HG02571 (cell line): ENCODE data around the gene ZFAND3.

ENCODE experiments used
- ATAC-seq: cut with Tn5 transposase; IDR thresholded peaks from one replicate; pipeline ENCODE4 v1.9.1; 2021; ENCODE audit warnings: mild to moderate bottlenecking, moderate library complexity; ENCODE audit not compliant: unreplicated experiment

ZFAND3 gene

DNA sequence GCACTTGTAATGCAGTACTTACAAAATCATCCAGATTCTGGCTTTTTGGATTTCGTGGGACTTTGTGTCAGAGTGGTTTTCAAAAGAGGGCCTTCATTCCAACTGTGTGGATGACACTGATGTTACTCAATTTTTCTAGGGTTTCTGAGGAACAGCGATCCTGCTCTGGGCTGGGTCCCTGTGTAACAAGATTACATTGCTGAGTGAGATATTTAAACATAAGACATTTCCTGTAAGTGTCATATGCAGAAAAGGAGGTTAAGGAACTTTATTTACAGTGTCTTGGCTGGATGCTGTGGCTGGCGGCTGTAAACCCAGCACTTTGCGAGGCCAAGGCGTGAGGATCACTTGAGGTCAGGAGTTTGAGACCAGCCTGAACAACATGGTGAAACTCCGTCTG is 6.7 kb downstream of the ZFAND3 start:
- no peak for ATAC-seq

DNA sequence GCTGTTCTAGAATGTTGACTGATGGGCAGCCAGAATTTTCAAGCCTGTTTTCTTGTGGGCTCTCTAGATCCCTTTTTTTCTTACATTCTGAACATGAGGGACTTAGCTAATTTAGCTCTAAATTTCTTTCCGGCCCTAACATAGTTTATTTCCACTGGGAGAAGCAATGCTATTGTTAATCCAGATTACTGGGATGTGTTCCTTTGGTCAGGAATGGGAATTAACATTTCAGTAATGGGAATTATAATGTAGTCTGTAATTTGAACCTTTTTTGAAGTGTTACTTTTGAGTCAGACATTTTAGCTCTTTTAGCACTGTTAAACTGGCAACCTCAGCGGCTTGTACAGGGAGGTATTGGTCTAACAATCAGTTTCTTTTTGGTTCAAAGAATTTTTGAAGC is 7.5 kb downstream of the ZFAND3 start:
- no peak for ATAC-seq

DNA sequence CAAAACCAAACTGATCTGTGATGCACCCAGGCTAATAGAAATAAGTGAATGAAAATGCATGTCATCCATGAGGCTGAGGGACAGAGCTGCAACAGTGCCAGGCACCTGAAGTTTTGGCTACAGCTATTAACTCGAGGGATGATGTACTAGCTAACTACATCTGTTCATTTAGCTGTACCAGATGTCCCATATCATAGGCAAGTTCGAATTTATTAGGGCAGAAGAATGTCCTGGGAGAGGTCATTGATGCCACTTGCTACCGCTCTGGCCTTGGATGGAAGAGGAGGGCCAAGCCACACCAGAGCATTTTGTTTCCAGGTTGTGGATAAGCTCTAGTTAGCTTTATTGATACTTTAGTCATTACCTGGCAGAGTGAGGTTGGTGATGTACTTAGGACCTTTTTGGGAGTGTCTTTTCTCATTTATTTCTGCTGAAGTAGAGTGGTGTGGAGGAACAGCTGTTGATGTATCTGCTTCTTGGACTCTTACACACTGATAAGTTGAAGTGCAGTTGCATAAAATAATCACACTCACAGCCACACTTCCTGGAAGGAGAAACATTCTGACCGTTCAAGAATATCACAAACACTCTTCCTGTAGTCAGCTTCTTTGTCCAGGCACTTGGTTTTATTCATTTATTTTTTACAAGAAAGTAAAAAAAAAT is 8.2 kb downstream of the ZFAND3 start:
- no peak for ATAC-seq

DNA sequence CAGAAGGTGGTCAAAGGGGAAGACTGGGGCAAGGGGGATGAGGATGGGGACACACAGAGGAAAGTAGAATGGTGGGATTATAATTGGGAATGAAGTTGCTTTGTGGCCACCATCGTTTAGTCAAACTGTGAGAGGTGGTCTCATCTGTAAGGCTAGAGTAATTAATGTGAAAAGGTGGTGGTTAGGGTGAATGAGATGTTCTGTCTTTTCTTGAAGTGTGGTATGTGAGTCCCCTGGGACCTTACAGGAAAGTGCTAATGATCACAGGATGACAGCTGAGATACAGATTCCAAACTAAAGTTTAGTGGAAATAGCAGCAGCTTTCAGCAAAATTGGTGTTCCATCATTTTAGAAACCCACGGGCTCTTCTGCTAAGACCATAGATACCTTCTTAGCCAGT is 10.7 kb downstream of the ZFAND3 start:
- ATAC-seq: no peak

DNA sequence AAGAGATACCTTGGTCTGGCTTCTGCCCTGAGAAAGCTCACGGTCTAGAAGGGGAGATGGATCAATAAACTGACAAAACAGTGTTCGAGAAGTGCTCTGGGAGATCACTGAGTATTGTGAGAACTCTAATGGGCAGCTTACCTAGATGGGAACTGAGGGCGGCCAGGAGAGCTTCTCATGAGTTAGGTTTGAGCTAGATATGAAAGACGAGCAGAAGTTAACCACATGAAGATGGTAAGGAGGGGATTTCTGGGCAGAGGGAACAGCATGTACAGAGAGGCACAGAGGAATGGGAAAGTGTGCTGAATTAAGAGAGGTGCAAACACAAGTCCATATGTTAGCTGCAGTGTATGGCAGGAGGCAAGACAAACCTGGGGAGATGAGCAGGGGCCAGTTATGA is 11.9 kb downstream of the ZFAND3 start:
- no peak for ATAC-seq

DNA sequence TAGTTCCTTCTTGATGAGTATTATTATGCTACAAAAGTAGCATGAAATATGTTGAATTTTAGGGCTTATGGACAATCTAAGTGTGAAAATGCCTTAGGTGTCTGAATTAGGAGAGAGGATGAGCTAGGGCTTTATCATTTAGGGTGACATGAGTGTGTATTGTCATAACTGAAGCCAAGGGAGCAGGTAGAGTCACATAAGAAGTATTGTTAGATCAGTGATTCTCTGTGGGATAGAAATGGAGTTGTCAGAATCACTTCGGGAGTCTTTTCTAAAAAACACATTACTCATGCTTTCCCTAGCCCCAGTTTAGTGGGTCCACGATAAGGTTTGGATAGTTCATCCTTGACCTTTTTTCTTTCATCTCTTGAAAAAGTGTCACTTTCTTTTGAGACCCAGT is 16.4 kb downstream of the ZFAND3 start:
- no peak for ATAC-seq

DNA sequence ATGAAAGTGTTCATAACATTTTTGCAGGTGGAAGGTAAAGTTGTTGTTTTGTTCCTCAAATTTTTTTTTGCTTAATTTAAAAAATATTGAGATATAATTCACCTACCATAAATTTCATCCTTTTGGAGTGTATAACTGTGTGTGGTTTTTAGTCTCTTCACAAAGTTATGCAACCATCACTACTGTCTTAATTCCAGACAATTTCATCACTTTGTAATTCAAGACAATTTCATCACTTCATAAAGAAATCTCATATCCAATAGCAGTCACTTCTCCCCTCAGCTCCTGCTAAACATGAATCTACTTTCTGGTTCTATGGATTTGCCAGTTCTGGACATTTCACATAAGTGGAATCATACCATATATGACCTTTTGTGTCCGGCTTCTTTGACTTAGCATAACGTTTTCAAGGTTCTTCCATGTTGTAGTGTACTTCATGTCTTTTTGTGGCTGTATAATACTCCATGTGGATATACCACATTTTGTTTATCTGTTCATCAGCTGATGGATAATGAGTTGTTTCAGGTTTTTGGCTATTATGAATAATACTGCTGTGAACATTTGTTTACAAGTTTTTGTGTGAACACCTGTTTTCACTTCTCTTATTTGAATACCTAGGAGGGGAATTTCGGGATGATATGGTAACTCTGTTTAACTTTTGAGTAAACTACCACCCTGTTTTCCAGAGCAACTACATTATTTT is 18.8 kb downstream of the ZFAND3 start:
- no peak for ATAC-seq

DNA sequence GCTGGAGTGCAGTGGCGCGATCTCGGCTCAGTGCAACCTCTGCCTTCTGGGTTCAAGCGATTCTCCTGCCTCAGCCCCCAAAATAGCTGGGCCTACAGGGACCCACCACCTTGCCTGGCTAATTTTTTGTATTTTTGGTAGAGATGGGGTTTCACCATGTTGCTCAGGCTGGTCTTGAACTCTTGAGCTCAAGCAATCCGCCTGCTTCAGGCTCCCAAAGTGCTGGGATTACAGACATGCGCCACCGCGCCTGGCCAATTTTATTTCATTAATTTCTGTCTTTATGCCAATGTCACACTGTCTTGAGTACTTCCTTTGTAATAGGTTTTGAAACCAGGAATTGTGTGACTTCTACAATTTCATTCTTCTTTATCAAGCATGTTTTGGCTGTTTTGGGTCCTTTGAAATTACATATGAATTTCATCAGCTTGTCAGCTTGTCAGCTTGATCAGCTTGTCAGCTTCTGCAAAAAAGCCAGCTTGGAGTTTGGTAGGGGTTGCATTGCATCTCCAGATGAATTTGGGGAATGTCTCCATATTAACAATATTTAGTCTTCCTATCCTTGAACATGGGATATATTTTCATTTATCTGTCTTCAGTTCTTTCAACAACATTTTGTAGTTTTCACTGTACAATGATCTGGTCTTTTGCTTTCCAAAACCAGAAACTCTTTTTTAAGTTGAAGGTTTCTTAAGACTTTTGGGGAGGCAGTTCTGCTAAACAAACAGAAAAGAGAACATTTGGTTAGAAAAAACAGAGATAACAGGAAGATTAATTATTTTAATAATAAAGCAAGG is 20.8 kb downstream of the ZFAND3 start:
- no peak for ATAC-seq

DNA sequence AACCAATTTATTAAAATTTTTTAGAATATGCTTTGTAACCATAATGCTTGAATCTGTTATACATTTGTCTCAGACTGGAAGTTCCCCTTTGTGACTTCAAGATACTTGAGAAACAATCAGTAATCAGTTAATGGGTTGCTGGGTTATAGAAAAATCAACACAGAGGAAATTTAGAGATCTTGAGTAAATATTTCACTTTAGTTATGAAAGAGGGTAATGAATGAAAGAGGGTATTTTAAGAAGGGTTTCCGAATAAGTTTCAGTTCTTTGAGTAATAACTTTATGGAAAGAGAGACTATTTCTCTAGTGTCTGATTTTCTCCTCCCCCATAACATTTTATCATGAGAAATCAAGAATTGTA is 21.4 kb downstream of the ZFAND3 start:
- no peak for ATAC-seq

DNA sequence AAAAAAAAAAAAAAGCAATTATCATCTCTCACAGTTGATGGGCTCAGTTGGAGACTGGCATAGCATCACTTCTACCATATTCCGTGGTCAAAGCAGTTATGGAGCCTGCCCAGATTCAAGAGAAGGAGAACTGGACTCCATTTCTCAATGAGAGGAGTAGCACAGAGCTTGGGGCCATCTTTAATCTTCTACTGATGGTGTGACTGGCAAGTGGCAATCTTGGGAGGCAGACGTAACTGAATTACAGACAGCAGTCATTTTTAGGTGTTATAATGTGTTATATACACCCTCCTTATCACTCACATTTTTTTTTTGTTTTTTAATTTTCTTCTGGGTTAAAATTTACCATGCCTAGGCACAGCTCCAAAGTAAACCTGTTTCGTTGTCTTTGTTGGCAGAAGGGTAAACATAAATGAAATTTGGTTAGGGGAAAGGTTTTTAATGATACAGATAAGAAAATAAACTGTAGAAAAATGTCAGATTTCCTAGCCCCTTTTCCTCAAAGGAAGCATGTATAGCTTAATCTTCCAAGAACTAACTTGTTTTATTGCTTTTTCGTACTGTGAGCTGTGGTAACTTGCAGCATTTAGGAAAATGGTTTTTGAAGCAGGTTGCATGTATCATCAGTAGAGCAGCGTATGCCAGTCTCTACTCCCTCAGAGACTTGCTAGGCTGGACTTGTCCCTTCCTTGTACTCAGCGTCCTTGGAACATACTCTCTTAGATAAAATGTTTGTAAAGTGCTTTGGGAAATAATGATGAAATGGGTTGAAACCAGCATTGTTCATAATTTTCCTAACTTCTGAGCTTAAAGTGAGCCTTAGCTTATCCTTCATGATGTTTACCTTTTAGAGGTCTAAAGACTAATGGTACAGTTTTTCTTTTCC is 25.7 kb downstream of the ZFAND3 start:
- no peak for ATAC-seq

DNA sequence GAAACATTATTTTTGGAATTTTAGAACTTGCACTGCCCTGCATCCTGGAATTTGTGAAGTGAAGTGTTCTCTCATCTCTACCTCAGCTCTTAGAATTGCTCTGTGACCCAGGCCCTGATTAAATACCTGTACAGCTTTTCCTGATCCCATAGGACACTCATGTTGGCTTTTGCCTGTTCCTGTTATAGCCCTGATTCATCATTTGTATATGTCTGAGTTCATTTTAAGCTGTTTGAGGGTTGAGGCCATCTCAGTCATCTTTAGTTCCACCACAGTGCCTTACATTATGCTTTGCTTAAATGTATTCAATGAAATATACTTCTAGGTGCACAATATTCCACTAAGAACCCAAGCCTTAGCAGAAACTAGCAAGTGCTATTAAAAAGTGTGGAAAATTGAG is 26.4 kb downstream of the ZFAND3 start:
- no peak for ATAC-seq

DNA sequence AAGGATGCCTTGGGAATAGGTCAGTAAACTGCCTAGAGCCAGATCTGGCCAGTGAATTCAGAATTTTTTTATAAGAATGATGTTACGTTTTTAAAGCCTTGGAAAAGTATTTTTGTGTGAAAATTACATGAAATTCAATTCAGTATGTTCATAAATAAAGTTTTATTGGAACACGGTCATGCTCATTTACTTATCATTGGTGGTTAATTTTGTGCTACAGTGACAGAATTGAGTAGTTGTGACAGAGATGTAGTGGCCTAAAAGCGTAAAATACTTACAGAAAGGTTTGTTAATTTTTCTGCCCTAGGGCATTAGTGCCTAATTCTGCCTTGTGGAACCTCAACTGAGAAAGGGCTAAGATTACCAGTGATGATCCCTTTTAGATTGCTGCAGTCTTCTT is 28.2 kb downstream of the ZFAND3 start:
- ATAC-seq: no peak

DNA sequence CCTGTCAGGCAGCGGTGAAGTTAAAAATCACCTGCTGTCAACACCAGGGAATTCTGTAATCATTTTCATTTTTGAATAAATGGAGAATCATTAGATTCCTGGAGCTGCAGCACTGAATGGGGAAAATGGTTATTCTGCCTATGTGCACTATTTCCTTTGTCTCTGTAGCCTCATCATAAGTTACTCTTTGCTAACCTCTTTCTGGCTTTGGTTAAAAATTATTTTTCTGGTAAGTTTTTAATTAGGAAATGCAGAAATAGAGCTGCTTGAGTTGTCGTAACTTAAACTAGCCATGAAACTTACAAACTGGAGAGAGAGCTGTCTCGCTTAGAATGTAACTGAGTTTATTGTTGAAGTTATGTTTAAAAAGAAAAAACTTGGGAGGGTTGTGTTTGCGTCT is 28.8 kb downstream of the ZFAND3 start:
- no peak for ATAC-seq

DNA sequence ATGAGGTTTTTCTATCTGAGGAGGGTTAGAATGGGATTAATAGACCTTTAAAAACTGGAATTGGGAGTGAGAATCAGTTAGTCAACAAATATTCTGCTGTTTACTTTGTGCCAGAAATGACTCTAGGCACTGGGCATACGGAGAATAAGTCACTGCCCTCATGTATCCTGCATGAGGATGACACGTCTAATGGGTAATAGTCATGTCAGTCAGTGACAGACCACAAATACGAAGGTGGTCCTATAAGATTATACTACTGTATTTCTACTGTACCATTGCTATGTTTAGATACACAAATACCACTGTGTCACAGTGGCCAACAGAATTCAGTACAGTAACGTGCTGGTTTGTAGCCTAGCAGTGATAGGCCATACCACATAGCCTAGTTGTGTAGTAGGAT is 30.7 kb downstream of the ZFAND3 start:
- ATAC-seq: no peak

DNA sequence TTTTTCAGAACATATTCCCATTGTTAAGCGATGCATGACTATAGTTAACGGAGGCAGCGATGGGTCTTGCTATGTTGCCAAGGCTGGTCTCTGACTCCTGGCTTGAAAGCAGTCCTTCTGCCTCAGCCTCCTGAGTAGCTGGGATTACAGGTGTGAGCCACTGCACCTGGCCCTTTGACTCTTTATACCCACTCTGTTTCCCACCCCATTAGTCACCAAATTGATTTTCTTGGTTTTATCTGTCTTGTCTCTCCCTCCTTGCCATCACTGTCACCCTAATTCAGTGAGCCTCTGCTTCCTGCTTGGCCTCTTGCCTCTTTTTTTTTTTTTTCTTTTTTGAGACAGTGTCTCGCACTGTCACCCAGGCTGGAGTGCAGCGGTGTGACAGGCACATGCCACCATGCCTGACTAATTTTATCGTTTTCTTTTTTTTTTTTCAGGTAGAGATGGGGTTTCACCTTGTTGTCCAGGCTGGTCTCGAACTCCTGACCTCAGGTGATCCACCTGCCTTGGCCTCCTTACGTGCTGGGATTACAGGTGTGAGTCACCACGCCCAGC is 31.3 kb downstream of the ZFAND3 start:
- no peak for ATAC-seq

DNA sequence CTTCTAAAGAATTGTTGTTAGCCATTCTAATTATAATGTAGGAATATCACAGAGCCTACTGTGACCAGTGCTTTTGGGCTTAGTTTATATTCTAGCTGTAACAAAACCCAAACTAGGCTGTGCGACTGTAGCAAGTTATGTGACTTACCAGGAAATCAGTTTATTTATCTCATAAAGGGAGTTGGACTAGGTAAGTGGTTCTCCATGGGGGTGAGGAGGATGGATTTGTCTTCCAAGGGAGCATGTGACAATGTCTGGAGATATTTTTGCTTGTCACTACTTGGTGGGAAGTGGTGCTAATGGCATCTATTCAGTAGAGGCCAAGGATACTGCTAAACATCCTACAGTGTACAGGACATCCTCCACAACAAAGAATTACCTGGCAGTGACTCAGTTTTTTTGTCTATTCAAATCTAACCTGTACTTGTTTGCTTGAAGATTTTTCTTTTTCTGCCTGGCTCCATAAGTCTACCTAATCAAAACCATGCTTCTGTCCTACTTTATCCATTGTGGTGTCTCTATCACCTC is 32.5 kb downstream of the ZFAND3 start:
- ATAC-seq: no peak

DNA sequence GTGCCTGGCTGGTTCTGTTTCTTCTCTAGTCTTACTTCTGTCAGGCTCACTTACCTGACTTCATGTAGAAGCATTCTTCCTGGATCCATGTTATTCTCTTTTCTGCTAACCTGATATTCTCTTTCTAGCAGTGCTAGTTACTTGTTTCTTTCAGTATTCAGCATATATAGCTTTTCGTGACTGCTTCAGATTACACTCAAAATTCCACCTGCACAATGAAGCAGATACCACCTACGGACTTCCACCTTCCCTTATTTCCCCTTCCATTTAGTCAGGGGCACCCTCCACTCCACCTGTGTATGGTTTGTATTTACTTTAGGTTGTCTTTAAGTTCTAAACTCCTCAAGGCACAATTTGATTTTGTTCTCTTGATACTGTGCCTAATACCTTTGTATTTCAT is 36.8 kb downstream of the ZFAND3 start:
- no peak for ATAC-seq

DNA sequence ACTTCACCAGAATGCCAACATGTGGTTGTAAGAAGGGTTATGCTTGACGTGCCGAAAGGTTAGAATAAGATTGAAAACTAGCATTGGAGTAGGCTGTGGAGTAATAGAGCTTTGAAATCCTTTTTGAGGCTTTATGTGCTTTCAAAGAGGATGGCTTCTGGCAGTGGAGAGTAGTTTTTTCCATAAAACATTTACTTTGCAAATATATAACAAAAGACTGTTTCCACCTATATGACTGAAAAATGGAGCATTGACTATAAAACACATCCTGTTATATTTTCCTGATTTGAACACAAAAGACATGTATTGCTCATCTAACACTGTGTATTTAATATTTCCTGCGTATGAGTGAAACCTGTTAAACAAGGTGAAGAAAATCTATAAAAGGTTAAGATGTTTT is 38.8 kb downstream of the ZFAND3 start:
- no peak for ATAC-seq

DNA sequence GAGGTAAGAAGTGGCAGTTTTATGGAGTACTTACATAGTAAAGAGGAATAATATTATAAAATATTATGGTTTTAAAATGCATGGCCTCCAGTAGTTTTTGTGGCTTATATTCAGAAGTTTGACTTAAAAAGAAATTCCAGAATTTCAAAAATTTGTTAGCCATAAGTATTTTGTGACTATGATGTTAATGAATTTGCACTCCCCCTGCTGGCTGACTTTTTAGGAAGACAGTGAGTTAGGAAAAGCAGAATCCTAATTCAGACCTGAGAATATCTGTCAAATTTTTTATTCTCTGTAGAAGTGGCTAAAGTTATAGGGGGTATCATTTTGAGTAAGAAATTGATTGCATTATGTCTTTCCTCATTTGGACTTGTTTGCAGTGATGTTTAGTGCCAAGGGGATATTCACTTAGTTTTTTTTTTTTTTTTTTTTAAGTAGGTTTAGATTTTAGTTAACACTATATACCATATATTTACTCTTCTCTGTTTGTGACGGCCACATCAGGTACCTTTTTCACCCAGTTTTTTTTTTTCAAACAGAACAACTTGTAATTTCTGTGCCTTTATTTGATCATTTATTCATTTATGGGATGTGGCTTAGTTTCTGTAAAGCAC is 40.8 kb downstream of the ZFAND3 start:
- no peak for ATAC-seq

DNA sequence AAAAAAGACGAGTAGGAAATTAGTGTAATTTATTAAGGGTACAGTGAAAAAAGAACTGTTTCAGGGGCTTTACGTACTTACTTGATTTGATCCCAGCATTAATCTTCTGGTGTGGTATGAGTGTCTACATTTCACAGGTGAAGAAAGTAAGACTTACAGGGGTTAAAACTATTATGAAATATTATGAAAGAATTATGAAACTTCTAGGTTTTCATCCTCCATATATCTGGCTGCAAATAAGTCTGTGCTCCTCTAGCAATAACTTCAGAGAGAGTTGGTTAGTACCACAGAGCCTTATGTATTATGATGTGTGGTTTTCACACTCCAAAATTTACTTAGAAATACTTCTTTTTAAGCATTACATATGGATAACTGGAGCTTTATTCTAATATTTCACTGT is 41.9 kb downstream of the ZFAND3 start:
- ATAC-seq: no peak
